ENCODE results near the gene ZNF787.

DNA sequence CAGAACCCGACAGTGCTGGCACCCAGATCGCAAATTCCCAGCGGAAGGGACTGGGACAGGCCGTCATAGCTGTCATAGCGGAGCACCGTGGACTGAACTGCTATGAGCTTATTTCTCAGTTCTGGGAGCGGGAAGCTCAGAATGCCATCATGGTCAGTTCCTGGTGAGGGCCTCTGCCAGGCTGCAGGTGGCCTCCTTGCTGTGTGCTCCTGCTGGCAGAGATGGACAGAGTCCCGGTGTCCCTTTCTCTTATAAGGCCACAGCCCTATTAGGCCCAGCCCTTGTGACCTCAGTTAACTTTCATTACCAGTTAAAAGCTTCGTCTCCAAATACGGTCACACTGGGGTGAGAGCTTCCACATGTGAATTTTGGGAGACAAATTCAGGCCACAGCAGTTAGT is 24.6 kb upstream of the ZNF787 start:
- TF ChIP-seq, protein P1, sequence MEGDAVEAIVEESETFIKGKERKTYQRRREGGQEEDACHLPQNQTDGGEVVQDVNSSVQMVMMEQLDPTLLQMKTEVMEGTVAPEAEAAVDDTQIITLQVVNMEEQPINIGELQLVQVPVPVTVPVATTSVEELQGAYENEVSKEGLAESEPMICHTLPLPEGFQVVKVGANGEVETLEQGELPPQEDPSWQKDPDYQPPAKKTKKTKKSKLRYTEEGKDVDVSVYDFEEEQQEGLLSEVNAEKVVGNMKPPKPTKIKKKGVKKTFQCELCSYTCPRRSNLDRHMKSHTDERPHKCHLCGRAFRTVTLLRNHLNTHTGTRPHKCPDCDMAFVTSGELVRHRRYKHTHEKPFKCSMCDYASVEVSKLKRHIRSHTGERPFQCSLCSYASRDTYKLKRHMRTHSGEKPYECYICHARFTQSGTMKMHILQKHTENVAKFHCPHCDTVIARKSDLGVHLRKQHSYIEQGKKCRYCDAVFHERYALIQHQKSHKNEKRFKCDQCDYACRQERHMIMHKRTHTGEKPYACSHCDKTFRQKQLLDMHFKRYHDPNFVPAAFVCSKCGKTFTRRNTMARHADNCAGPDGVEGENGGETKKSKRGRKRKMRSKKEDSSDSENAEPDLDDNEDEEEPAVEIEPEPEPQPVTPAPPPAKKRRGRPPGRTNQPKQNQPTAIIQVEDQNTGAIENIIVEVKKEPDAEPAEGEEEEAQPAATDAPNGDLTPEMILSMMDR (IDR thresholded peaks at IDR 0.05), result no peak
- no peak for TF ChIP-seq POLR2A (IDR thresholded peaks at IDR 0.05)
